ENCODE data around the gene TLR5. TPM values are rescaled to one million over a fixed set of nuclear protein-coding genes. Genes with fewer than 3 reads are reported as not detected.
A peak's percentile ranks its signal among the peaks of the same experiment; 100 is the strongest.

TLR5 gene
- total RNA-seq, 1 donor, result not detected

GRCh38 chr1:223150443-223150842 lies 7.4 kb upstream of the TLR5 start:
- TF ChIP-seq CTCF (IDR thresholded peaks at IDR 0.05; ENCODE audit: insufficient read depth, low read depth, low read length), result no peak
- H3K4me3 ChIP-seq (ENCODE audit: low read depth, low read length), result no peak overlapping the region
- no peak for DNase-seq (ENCODE audit: low read depth)

GRCh38 chr1:223147873-223148272 lies 4.8 kb upstream of the TLR5 start:
- no peak for DNase-seq (ENCODE audit: low read depth)
- no peak overlapping the region for H3K4me3 ChIP-seq (ENCODE audit: low read depth, low read length)
- no peak for TF ChIP-seq CTCF (IDR thresholded peaks at IDR 0.05; ENCODE audit: insufficient read depth, low read depth, low read length)

- DNase-seq (ENCODE audit: low read depth), result no peak
- no peak for TF ChIP-seq CTCF (IDR thresholded peaks at IDR 0.05; ENCODE audit: insufficient read depth, low read depth, low read length)
- no peak overlapping the region for H3K4me3 ChIP-seq (ENCODE audit: low read depth, low read length)
These were observed 4.4 kb upstream of the TLR5 start for GRCh38 chr1:223147409-223147808.

- DNase-seq (ENCODE audit: low read depth), result no peak
- H3K4me3 ChIP-seq (ENCODE audit: low read depth, low read length), result no peak overlapping the region
- TF ChIP-seq CTCF (IDR thresholded peaks at IDR 0.05; ENCODE audit: insufficient read depth, low read depth, low read length), result no peak
These were observed 3.7 kb upstream of the TLR5 start for GRCh38 chr1:223146745-223147144.

GRCh38 chr1:223144914-223145313 lies 1.9 kb upstream of the TLR5 start:
- TF ChIP-seq CTCF (IDR thresholded peaks at IDR 0.05; ENCODE audit: insufficient read depth, low read depth, low read length), result no peak
- no peak for DNase-seq (ENCODE audit: low read depth)
- H3K4me3 ChIP-seq (ENCODE audit: low read depth, low read length), result no peak overlapping the region

- no peak for DNase-seq (ENCODE audit: low read depth)
- TF ChIP-seq CTCF (IDR thresholded peaks at IDR 0.05; ENCODE audit: insufficient read depth, low read depth, low read length), result no peak
- no peak overlapping the region for H3K4me3 ChIP-seq (ENCODE audit: low read depth, low read length)
These were observed 1.4 kb upstream of the TLR5 start for GRCh38 chr1:223144431-223144830.

GRCh38 chr1:223143537-223144248 lies 645 bp upstream of the TLR5 start:
- DNase-seq (ENCODE audit: low read depth), result no peak
- TF ChIP-seq CTCF (IDR thresholded peaks at IDR 0.05; ENCODE audit: insufficient read depth, low read depth, low read length), result no peak
- H3K4me3 ChIP-seq (ENCODE audit: low read depth, low read length), result peak overlapping the region; percentile 62

All from fibroblast of villous mesenchyme (primary cell).